ENCODE results near the gene CERS6. TPM values are rescaled to one million over a fixed set of nuclear protein-coding genes. Genes with fewer than 3 reads are reported as not detected.

CERS6 gene
- total RNA-seq, 1 donor, result 20.7 TPM

DNA sequence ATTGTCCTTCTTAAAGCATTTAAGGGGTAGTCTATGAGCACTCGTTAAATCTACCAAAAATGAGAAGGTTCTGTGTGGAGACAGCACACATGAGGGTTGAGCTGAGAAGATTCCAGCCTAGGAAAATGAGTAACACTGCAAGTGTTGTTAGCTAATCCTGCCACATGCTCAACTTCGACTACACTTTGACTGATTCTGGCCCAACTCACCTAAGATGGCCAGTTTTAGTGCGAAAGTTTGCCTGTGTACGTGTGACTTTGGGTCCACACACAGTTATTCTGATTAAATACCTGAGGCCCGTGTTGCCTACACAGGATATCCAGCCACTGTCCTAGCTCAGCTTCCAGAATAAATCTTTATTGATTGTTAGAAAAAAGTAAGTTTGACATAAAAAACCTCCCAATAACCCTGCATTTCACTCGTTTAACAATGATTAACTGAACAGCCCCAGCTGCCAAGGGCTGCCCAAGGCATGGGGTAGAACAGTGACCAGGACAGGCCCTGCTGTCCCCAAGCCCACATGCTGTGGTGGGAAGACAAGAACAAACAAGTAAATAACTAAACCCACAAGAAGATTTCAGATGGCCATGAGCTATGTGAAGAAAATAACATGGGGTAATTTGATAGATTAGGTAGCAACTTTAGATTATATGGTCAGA lies 14.7 kb upstream of the CERS6 start:
- no peak for DNase-seq (ENCODE audit: low read depth in 2 of 3, low spot score in 2 of 3)

DNA sequence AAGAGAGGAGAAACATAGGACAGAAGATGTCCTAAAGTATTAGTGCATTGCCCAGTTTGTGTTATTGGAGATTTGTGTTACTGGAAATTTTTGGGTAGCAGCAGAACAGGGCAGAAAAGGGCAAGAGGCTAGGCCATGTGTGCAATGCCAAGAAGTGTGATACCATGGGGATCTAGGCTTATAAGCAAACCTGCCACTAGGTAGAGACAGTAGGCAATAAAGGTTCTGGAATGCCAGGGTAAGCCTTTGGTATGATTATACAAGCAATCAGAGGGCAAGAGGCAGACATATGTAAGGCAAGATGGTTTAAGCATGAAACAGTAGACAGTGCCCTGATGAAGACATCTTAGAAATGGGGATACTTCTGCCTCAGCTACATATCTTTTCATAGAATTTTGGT lies 12.3 kb upstream of the CERS6 start:
- no peak for DNase-seq (ENCODE audit: low read depth in 2 of 3, low spot score in 2 of 3)

DNA sequence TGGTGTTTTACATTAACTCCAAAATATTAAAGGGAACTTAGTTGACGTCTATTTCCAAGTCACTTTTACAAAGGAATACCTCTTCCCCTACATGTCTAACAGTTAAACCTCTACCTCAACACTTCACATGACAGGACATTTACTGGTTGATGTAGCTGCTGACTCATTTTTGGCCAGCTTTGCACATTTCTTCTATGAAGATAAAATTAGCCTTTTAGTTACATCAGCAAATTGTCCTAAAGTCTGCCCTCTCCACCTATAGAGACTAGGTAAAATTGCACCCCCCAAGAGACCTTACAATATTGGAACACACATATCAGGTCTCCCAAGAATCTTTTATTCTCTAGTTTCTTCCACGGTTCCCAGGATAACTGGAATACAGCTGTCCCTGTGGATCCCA lies 10.1 kb upstream of the CERS6 start:
- no peak for DNase-seq (ENCODE audit: low read depth in 2 of 3, low spot score in 2 of 3)

DNA sequence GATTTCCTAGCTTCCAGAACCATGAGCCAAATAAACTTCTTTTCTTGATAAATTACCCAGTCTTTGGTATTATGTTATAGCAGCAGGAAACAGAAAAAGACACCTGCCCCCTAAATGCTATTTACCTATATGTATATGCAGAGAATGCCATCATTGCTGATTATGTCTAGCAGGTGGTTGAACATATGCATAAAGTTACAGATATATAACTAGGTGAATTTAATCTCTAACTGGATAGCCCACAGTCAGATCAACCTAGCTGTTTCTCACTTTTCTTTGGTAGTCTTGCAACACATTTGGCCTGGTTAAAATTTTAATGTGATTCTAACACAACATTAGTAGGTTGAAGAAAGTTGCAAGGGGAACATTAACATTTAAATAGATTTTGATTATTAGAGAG lies 7.1 kb upstream of the CERS6 start:
- no peak for DNase-seq (ENCODE audit: low read depth in 2 of 3, low spot score in 2 of 3)

DNA sequence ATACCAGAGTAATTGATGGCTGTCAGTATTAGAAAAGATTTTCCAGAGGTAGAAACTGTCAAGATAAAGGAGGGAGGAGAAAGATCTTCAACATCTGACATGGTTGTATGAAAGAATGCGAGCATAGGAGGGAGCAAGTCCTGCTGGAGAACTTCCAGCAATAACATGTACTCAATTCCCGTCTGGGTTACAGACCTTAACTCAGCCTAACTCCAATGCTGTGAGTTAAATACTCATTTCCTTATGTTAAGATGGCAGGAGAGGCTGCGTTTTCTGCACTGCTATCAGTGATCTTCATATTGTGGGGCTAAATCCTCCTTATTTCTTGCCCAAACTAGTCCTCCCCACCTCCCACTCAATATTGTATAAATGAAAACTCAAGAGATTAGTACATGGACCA lies 6.7 kb upstream of the CERS6 start:
- no peak for DNase-seq (ENCODE audit: low read depth in 2 of 3, low spot score in 2 of 3)

DNA sequence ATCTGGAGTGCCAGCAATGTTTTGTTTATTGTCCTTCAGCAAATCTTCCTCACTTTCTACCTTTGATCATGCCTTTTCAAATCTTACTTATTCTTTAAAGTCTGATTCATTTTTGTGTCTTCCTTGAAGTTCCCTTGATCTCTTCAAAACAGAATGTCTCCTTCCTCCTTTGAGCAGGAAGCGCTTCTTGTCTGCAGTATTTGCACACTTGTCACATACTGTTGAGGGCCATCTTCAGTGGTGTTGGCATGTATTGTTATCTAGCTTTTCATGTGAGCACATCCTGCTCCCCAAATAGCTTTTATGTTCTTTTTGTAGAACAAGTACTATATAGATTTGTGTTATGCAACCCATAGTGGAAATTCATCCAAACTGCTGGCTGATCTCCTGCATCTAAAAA lies 5.9 kb upstream of the CERS6 start:
- DNase-seq (ENCODE audit: low read depth in 2 of 3, low spot score in 2 of 3), result no peak

DNA sequence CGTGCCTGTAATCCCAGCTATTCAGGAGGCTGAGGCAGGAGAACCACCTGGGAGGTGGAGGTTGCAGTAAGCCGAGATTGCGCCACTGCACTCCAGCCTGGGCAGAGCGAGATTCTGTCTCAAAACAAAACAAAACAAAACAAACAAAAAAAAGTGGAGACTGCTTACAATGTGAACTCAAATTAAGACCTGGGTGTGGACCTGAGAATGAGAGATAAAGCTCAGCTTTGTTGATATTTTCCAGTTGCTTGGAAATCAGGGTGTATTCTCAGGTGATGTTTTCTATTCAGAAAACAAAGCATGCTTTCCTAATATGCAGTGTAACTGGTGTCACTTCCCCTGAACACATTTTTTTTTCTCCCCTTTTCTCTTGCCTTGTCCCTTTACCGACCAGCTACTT lies 5.3 kb upstream of the CERS6 start:
- DNase-seq (ENCODE audit: low read depth in 2 of 3, low spot score in 2 of 3), result no peak

DNA sequence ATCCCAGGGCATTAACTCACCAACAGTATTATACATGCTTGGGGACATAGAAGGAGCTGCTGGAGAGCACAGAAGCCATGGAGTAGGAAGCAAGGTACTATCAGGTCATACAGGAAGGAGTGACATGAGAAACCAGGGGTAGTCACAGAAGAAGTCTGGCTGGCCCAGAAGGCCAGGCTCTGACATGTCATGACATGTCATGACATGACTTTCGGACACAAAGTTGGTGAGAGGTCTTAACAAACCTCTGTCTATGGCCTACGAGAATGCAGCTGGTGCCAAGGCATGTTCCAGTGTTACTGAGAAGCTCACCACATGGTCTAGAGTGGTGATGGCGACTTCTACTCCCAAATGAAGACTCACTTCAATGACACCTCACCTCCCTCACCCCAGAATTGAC lies 3.3 kb upstream of the CERS6 start:
- no peak for DNase-seq (ENCODE audit: low read depth in 2 of 3, low spot score in 2 of 3)

DNA sequence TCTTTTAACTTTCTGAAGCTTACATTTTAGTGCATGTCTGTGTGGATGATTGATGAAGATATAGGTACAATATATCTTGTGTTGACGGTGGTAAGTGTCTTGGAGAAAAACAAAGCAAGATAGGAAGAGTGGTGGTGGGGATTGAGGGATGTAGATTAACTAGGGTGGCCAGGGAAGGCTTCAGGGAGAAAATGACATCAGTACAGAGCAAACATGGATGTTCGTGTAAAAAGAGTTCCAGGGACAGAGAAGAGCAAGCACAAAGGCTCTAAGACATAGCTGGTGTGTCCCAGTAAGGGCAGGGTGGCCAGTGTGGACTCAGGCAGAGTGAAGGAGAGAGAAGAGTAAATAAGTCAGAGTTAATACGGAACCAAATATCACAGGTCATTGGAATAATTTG lies 2.7 kb upstream of the CERS6 start:
- DNase-seq (ENCODE audit: low read depth in 2 of 3, low spot score in 2 of 3), result no peak

DNA sequence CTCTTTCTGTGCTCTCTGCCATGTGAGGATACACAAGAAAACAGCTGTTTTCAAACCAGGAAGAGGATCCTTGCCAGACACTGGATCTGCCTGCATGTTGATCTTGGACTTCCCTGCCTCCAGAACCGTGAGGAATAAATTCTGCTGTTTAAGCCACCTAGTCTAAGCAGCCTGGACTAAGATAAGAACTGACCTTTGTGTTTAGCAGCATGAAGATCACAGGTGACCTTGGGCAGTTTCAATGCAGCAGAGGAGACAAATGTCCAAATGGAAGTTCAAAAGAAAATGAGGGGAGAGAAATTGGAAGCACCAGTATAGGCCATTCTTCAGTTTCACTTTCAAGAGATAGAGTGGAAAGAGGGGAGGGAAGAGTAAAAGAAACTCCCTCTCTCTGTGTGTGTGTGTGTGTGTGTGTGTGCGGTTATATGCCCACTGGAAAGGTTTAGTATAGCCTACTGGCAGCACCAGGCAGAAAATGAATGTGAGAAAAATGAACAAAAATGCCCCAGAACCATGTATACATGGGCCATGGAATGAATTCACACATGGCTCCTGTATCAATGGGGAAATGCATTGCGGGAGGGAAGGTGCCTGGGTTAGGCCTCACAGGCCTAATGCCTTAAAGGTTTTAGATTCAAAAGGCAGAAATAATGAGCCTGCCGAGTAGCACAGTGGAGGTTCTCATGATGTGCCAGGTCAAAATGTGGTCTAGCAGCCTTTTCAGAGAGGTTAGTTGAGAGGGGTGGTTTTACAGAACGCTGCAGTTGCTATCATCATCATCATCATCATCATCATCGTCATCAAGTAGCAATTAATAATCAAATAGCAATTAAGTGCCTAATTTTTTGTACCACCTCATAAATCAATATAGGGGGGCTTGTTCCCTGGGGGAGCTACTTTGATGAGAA lies 1.1 kb upstream of the CERS6 start:
- no peak for DNase-seq (ENCODE audit: low read depth in 2 of 3, low spot score in 2 of 3)

DNA sequence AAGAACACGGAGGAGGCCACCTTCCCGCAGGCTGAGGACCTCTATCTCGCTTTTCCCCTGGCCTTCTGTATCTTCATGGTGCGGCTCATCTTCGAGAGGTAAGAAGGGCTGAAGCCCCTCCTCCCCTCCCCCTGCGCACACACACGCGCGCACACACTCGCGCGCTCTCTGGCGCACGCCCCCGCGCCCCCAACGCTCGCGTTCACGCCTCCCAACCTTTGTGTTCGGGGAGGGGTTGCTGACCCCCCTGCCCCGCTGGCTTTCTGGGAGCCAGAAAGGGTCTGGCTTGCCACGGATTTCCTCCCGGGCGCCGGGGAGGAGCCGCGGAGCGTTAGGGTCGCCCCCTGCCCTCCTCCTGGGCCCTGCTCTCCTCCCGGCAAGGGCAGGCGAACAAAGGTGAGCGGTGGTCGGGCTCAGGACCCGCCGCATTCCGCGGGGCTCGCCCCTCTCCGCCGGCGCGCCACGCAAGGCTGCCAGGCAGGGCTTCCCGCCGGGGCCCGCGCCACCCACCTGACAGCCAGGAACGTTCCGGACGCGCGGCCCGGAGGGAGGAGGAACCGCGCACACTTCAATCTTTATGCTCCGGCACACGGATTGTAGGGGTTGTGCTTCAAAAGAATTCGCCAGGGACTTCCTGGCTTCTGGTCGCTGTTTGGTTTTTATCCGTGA lies 583 bp downstream of the CERS6 start:
- peak in 2 of 3 donors; percentile 47 to 55 for DNase-seq (ENCODE audit: low read depth in 2 of 3, low spot score in 2 of 3)

DNA sequence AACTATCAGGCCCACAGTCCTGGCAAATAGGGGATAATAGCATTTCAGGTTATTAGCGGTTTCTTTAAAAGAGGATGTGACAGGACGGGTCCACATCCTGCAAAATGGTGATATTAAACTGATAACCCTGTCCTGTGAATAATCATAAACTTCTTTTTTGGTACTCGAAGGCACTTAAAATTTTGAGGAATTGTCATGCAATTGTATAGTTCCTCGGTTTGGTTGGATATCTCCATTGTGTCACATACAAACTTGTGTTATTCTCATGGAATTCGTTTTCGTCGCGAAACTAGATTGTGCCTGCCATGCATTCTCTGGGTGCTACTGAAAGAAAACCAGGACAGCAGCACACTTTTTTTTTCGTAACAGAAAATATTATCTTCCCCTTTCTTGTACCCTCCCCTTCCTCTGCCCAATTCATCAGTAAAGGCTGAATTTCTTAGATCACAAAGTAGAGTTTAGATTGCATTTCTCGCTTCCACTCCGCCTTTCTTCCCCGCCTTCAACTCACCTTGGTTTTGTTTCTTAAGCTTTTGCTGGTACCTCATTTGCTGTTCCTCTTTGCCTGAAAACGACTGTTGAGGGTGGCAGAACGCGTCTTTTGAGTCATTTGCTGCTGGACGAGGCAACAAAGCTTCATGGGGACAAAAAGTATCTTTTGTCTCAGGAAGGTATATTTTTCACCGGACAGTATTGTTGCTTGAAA lies 1.3 kb downstream of the CERS6 start:
- peak in 2 of 3 donors; percentile 39 to 41 for DNase-seq (ENCODE audit: low read depth in 2 of 3, low spot score in 2 of 3)

DNA sequence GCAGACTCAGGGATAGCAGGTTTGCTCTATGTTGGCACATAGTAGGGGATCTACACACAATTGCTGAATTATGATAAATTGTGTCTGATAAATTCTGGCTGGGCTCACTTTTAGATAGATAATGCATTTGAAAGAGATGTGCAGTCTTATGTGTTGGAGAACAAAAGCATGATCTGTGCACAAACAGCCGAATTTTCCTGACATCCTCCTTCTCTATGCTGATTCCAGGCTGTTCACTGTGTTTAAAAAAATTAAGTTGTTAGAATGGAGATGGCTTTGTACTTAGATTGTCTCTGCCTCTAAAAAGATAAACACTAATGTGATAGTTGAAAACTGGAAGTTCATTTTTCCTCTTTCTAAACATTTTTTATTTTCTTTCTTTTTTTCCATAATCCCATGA lies 2.1 kb downstream of the CERS6 start:
- no peak for DNase-seq (ENCODE audit: low read depth in 2 of 3, low spot score in 2 of 3)

DNA sequence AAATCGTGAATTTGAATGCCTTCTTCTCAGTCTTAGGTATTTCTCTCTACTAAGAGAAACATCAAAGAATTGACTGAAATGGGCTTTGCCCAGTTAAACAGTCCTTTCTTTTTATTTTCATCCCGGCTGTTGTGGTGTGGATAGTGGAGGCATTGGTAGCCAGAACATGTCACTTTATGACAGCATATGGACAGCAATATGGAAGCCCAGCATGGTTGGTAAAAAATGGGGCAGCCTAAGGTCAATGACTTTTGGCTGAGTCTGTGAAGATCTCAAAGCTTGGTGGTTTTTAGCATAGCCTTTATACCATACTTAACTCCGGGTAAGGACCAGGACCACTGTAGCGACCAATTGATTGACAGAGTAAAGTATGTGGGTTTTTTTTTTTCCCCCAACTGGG lies 3.2 kb downstream of the CERS6 start:
- DNase-seq (ENCODE audit: low read depth in 2 of 3, low spot score in 2 of 3), result no peak

DNA sequence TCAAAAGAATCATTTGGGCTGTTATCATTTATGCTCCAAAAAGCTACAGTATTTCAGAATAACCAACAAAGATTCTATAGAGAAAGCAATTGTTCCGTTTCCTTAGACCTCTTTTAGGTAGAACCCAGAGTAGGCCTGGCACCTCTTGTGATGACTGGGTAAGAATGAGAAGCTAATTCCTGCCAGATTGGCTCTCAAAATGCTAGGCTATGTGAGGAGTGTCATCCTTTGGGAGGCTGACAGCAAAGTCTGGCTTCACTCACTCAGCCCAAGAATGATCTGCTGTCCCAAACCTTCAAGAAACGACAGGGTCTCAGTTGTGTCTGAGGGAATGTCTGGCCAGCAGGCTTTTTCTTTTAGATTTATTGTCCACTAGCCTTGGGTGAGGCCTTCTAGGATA lies 4.5 kb downstream of the CERS6 start:
- no peak for DNase-seq (ENCODE audit: low read depth in 2 of 3, low spot score in 2 of 3)

DNA sequence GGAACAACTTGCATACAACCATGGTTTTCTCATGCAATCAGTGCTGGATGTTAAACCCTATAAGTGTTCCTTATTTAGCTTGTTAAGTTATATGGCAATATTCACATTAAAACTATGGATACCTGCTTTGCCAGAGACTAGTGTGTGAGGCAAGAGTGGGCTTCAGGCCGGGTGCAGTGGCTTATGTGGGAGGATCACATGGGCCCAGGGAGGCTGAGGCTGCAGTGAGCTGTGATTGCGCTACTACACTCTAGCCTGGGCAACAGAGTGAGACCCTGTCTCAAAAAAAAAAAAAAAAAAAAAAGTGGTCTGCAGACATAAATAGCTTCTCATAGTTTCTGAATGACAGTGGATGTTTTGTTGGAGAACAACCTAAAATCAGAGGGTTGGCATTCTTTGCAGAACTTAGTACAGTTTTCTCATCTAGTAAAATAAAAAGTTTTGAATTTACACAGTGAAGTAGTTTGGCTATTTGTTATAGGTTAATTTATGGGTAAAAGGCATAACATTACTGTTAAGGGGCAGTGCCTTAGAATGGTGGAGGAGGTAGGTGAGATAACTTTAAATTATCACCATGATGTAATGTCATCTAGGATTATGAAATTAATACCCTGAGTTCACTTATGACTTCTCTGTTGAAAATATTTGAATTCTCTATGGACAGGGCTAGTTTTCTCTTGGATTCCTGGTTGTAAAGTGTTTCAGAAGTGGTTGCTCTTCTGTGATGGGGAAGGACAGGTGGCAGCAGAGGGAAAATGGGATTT lies 5.3 kb downstream of the CERS6 start:
- DNase-seq (ENCODE audit: low read depth in 2 of 3, low spot score in 2 of 3), result no peak

DNA sequence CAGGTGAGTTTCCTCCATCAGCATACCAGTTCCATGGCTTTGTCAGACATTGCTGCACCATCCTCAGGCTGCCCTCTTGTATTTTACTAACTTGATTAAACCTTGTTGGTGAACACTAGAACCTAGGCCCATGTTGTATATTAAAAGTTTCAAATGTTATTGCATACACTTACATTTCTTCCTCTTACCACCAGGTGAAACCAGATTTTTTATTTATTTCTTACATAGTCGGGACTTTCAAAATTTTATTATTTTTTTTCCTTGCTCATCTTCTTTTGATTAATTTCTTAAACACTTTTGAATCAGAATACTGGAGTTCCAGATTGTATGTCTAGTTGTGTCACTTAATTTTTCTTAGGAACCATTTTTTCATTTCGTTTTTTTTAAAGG lies 5.9 kb downstream of the CERS6 start:
- DNase-seq (ENCODE audit: low read depth in 2 of 3, low spot score in 2 of 3), result no peak

DNA sequence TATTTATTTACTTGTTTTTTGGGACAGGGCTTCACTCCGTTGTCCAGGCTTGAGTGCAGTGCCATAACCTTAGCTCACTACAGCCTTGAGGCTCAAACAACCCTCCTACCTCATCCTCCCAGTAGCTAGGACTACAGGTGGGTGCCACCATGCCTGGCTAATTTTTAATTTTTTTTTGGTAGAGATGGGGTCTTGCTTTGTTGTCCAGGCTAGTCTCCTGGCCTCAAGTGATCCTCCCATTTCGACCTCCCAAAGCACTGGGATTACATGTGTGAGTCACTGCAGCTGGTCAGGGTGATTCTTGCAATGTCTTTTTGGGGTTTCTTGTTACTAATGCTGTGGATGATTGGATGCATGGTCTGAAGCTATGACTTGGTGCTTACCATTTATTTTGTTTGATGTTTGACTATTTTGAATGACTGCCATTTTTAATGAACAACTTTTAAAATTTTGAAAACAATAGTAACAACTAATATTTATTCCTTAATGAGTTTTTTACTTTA lies 6.5 kb downstream of the CERS6 start:
- DNase-seq (ENCODE audit: low read depth in 2 of 3, low spot score in 2 of 3), result no peak

DNA sequence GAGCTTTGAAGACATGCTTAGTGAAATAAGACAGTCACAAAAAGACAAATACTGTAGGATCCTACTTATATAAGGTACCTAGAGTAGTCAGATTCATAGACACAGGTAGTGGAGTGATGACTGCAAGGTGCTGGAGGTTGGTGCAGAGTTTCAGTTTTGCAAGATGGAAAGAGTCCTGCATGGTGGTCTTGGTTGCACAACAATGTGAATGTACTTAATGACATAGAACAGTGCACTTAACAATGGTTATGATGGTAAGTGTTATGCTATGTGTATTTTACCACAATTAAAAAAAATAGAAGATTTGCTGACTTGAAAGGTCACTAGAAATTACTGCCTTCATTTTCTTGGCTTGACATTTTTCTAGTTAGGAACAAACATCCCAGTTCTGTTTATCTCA lies 9.5 kb downstream of the CERS6 start:
- no peak for DNase-seq (ENCODE audit: low read depth in 2 of 3, low spot score in 2 of 3)

DNA sequence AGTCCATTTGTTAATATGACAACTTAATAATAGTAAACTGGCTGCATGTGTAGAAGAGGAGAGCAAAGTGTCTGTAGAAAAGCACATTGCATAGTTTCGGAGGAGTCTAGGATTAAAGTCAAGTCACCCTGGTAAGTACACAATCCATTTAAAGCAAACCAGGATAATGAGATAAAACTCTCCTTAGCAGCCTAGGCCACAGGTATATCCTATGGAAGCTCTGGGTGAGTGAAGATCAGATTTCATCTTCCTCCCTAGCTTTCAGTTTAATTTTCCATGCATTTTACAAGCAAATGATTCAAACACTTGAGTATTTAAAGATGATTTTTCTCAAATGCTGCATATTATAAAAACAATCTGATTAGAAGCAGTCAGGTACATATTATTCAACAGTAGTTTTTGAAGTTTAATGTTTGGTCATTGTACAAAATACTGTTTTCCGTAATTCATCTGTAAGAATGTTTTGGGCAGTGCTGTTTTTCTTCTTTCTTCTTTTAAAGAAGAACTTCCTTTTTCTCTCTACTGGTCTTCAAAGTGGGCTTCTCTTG lies 10.2 kb downstream of the CERS6 start:
- DNase-seq (ENCODE audit: low read depth in 2 of 3, low spot score in 2 of 3), result no peak
